Muscle of arm (tissue), 14 donors: Measurements from ENCODE around the gene DOK3. TPM values are rescaled to one million over a fixed set of nuclear protein-coding genes. Genes with fewer than 3 reads are reported as not detected.

ENCODE experiments used
- DNase-seq: peaks from one replicate; pipeline ENCODE4 v3.0.0-alpha.2; 2013
- long read RNA-seq, 11 donors: transcript quantifications; one replicate each; lab custom pipeline, GENCODE V29; 2026
- polyA plus RNA-seq, 12 donors: library from polyadenylated mRNA; unstranded; fragments of 120-200 nt; gene quantifications; one replicate each; pipeline ENCODE4 v1.2.1, GENCODE V29; 2013; ENCODE audit not compliant: insufficient read length in 12 of 12

Gene DOK3
- 10 to 100 TPM in 1 of 12 donors, 1 to 10 TPM in 9, not detected in 2; 4.5 to 14.6 (median 5.4) TPM for polyA plus RNA-seq
- long read RNA-seq, donor 1: 0 reads
- long read RNA-seq, donor 2, partial matches to known transcripts: 0 of 1 reads
- long read RNA-seq, donor 2, other reads (novel, unspliced or antisense): 0 of 1 reads
- long read RNA-seq, donor 3: 0 reads
- long read RNA-seq, donor 4: 0 reads
- long read RNA-seq, donor 5: 0 reads
- long read RNA-seq, donor 6: 0 reads
- long read RNA-seq, donor 7: 0 reads
- long read RNA-seq, donor 8, partial matches to known transcripts: 0 of 1 reads
- long read RNA-seq, donor 8, other reads (novel, unspliced or antisense): 0 of 1 reads
- long read RNA-seq, donor 9: 0 reads
- long read RNA-seq, donor 10: 0 reads
- long read RNA-seq, donor 11, partial matches to known transcripts: 0 of 1 reads
- long read RNA-seq, donor 11, other reads (novel, unspliced or antisense): 0 of 1 reads

- no peak for DNase-seq
Measured at GRCh38 chr5:177509381-177509951, at the start of gene DOK3. DOK3 (minus strand) TSS chr5:177509826; CDS start chr5:177509540, 286 bp downstream.

- DNase-seq: no peak
Measured at GRCh38 chr5:177557796-177558195, 48.2 kb upstream of the DOK3 start.

GRCh38 chr5:177557041-177557647 lies 47.5 kb upstream of the DOK3 start:
- no peak for DNase-seq

GRCh38 chr5:177555665-177556064 lies 46.0 kb upstream of the DOK3 start:
- no peak for DNase-seq

DNA sequence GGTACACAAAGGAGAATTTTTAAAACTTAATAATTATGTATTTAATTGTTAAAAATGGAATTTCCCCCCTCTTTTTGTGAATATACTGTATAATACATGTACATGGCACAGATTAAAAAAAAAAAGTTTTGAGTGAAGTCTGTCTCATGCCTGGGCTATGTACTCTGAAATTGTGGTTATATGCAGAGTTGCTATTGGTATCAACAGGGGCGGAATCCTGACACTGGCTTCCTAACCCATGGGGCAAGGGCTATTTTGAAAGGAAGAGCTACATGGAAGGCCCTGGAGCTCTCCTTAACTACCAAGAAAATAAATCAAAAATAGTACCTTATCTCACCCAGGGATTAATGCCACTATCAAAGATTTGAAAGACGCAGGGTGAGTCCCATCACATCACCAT lies 45.6 kb upstream of the DOK3 start:
- no peak for DNase-seq

- peak; percentile 92 for DNase-seq
Measured at GRCh38 chr5:177554474-177555111, 45.0 kb upstream of the DOK3 start, which contains the start of gene FAM193B. FAM193B (minus strand) TSS chr5:177554563; CDS start chr5:177554458, 105 bp downstream.

- peak; percentile 20 for DNase-seq
Measured at GRCh38 chr5:177553671-177554429, 44.2 kb upstream of the DOK3 start.

DNA sequence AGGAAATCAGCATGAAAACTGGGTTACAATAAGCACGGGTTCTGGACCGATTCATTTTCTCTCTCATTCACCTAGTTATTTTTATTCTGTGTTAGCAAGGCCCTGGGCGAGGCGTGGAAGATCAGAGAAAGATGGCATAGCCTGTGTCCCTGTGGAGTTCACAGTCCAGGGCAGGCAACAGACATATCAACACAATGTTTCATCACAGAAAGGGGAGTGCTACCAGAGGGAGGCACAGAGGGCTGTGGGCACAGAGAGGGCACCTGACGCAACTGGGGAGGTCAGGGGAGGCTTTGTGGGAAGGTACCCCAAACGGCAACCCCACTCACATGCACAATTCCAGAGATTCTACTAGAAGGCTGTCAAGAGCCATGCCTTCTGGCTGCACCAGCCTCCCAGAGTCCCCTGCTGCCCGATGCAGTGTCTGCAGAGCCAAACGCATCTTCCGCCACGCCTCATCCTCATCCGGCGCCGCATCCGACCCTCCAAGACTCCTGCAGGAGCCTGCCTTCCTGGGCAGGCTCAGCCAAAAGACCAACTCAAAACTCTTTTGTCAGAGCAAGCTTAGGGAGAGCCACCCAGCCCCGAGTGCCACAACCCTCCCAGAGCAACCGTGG lies 43.3 kb upstream of the DOK3 start:
- DNase-seq: no peak

GRCh38 chr5:177550122-177550521 lies 40.5 kb upstream of the DOK3 start:
- no peak for DNase-seq

GRCh38 chr5:177548495-177548894 lies 38.9 kb upstream of the DOK3 start:
- no peak for DNase-seq

DNA sequence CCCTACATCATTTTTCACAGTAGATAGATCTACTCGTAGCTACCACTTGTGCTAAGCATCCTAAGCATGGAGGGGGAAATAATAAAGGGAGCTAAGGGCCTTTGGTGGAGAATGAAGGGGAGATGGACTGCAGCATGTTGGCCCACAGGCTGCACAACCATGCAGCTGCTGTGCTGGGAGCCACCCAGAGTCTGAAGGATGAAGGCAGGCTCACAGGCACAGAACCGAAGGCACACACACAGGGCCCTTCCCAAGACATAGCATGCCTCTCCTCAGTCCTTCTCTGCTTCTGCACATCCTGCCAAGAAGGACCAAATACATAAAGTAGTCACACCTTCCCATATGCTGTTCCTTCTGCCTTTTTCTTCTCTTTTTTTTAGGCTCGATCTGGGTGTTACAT lies 38.1 kb upstream of the DOK3 start:
- no peak for DNase-seq

- peak; percentile 22 for DNase-seq
Measured at GRCh38 chr5:177546258-177546741, 36.7 kb upstream of the DOK3 start.

DNA sequence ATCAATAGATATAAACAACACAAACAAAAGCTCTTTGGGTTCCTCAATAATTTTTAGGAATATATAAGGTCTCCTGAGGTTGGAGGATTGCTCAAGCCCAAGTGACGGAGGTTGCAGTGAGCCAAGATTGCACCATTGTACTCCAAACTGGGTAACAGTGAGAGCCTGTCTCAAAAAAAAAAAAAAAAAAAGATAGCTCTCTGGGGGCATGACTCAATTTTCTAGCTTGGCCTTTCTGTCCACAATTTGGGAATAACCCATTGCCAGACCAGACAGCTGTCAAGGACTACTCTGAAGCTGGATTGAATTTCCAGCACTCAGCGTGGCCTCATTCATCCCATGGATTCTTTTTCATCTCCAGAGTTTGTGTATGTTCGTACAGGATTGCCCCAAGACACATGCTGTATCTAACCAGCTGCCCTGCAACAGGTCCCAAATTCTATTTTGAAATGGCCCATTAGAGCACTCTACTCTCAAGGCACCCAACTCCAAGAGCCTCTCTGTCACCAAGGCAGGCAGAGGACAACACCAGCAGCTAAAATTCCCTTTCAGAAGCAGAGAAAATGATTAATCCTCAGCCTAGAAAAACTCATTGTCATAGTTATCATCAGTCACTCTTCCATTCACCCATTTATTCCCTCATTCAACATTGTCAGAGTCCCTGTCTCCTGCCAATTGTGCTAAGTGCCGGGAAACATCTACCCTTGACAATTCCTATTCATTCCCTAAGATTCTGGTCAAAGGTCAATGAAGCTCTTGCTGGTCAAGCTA lies 36.0 kb upstream of the DOK3 start:
- peak; percentile 48 for DNase-seq

DNA sequence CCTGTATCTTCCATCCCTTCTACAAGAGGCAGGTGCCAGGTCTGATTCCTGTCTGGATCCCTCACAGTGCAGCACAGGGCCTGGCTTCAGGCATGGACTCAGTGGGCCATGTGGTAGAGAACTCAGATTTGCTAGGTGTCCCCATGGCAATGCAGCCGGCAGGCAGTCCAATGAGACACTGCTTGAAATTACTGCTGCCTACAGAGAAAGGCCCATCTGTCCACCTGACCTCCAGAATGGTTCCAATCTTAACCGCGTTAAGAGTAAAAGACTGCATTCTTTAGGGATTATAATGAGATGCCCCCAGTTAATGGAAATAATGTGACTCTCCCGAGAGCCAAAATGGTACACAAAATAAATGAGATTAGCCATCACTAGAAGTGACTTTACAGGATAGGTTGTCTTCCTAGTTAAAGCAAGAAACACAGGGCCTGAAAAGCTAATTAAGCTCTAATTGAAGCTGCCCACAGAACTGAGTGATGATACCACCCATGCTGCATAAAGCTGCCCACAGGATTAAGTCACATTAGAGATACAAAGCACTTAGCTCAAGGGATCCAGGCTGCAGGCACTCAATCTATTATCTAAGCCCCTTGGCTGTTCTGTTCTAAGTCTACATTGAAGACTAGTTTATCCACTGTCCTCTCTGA lies 33.3 kb upstream of the DOK3 start:
- DNase-seq: no peak

GRCh38 chr5:177540438-177540837 lies 30.8 kb upstream of the DOK3 start:
- no peak for DNase-seq

DNA sequence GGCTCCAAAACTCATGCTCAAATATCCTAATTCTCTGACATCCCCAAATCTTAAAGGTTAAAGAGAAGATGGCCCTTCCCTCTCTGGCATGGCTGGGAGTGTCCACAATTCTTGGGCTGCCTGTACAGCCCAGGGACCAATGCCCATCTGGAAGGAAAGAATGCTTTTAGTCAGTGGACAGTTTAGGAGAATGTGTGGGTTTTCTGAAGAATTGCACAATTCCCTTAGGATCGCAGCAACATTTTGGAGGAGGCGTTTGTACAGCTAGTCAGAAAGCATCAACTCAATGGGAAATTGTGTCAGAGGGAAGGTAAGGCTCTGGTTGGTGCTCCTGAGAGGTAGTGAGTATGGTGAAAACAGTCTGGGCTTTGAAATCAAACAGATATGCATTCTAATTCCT lies 29.8 kb upstream of the DOK3 start:
- no peak for DNase-seq

DNA sequence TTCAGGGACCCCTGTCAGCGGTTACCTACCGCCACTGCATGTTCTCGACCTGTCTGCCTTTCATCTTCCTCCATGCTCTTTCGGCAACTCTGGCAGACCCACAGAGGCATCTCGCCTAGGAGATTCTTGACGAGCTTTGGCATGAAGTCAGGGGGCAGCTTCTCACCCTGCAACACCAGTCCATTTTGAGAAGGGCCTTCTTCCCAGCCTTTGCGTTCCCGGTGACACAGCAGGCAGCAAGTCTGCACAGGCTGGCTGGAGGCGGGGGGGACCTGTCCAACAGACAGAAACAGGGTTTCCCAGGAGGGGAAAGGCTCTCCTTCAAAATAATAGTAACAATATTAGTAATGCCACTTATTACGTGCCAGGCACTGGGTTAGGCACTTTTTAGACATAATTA lies 29.2 kb upstream of the DOK3 start:
- DNase-seq: no peak

- DNase-seq: no peak
Measured at GRCh38 chr5:177537389-177538361, 28.0 kb upstream of the DOK3 start.
